GM21381 (cell line): ENCODE results near the gene ABCC1.
"Not testable (repeated sequence)": the region's sequence is repeated elsewhere in the genome, so short reads cannot be mapped to it uniquely, and the experiment has no call there.

Source experiments
- ATAC-seq: cut with Tn5 transposase; IDR thresholded peaks from one replicate; pipeline ENCODE4 v1.9.1; 2021; ENCODE audit warnings: mild to moderate bottlenecking, moderate library complexity; ENCODE audit not compliant: unreplicated experiment

Gene ABCC1

GRCh38 chr16:16133943-16134604 lies 184.7 kb downstream of the ABCC1 start:
- ATAC-seq, result no peak

GRCh38 chr16:16136588-16136987 lies 187.2 kb downstream of the ABCC1 start:
- ATAC-seq, result no peak

GRCh38 chr16:16137110-16137509 lies 187.7 kb downstream of the ABCC1 start:
- ATAC-seq, result no peak

- ATAC-seq, result no peak
Observed at GRCh38 chr16:16138034-16138635, 188.7 kb downstream of the ABCC1 start.

- ATAC-seq, result no peak
Observed at GRCh38 chr16:16139061-16139460, 189.6 kb downstream of the ABCC1 start.

- ATAC-seq, result no peak
Observed at GRCh38 chr16:16139806-16140205, 190.4 kb downstream of the ABCC1 start.

GRCh38 chr16:16140537-16140936 lies 191.1 kb downstream of the ABCC1 start:
- ATAC-seq, result no peak

GRCh38 chr16:16141141-16141540 lies 191.7 kb downstream of the ABCC1 start:
- ATAC-seq, result no peak

- no peak for ATAC-seq
Observed at GRCh38 chr16:16141784-16142396, 192.5 kb downstream of the ABCC1 start.

GRCh38 chr16:16143038-16143763 lies 193.8 kb downstream of the ABCC1 start:
- ATAC-seq, result no peak

GRCh38 chr16:16143931-16144330 lies 194.5 kb downstream of the ABCC1 start:
- no peak for ATAC-seq

GRCh38 chr16:16144416-16144815 lies 195.0 kb downstream of the ABCC1 start:
- no peak for ATAC-seq

GRCh38 chr16:16145286-16145685 lies 195.9 kb downstream of the ABCC1 start:
- no peak for ATAC-seq

GRCh38 chr16:16146380-16147315 lies 197.2 kb downstream of the ABCC1 start:
- no peak for ATAC-seq

GRCh38 chr16:16147316-16147999 lies 198.0 kb downstream of the ABCC1 start:
- ATAC-seq, result no peak

GRCh38 chr16:16148000-16148599 lies 198.7 kb downstream of the ABCC1 start:
- ATAC-seq, result not testable (repeated sequence)

GRCh38 chr16:16148755-16149154 lies 199.3 kb downstream of the ABCC1 start:
- ATAC-seq, result no peak

- ATAC-seq, result no peak
Observed at GRCh38 chr16:16149710-16150116, 200.3 kb downstream of the ABCC1 start.

- no peak for ATAC-seq
Observed at GRCh38 chr16:16150117-16150877, 200.9 kb downstream of the ABCC1 start.
